NCI-H1417 treated with DMSO at 0.1 percent for 48 hours (cell line): ENCODE results near the gene NDUFV1.
"Not testable (repeated sequence)": the region's sequence is repeated elsewhere in the genome, so short reads cannot be mapped to it uniquely, and the experiment has no call there.

Experiments used
- DNase-seq: peaks from one replicate; lab custom pipeline; 2025; lab: John Stamatoyannopoulos, UW

NDUFV1 gene

DNA sequence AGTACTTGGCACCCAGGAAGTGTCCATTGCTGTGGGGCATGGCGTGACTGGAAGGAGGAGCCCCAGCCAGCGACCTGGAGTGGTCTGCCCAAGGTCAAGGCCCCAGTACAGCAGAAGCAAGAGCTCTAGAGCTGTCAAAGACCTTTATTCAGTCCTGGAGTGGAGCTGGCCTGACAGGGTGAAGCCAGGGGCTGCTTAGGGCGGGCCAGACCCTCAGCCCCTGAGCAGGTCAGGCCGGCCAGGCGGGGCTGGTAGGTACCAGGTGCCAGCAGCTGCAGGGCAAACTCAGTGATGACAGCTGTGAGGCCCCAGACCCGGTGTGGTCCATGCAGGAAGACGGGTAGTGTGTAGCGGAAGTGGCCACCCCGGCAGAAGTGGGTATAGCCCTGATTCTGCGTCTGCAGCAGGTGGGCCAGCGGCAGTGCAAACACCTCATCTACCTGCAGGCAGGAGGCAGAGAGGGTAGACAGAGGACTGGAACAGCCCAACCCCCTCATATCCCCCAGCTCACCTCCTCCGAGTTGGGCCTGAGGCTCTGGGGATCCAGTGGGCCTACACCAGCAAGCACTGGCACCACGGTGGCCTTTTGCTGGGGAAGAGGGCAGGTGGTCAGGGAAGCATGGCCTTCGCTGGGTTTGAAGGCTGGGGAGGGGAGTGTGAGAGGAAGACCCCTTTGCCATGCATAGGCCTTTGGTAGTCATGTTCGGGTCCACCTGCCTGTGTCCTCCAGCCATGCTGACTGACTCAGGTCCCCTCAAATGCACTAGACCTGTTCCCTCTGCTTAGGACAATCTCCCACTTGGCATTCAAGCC, 21.3 kb downstream of the NDUFV1 start:
- DNase-seq, result no peak

DNA sequence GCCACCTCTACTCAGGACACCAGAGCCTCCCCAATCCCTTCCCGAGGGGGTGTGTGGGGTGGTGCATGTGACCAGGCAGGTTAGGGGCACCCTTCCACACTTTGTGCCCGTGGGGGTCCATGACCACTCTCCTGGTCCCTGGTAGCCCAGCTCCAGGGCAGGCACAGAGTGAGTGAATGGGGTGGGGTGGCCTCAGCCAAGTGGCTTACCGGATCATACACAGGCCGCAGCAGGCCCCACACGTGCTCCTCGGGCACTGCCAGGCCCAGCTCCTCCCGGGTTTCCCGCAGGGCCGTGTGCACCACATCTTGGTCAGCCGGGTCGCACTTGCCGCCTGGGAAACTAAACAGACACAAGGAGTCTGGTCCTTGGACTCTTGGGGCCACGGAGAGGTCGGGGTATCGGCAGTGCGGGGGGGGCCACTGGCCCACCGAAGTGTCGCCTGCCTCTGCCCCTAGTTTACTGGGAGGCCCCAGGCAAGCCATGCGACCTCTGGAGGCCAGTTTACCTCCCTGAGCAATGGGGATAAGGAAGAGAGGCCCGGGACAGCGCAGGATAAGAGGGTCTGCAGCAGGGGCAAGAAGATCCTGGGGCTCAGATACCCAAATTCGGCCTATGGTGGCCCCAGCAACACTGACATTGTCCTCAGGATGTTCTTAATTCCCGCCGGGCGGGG, 22.1 kb downstream of the NDUFV1 start:
- DNase-seq, result no peak

- no peak for DNase-seq
These were observed 22.9 kb downstream of the NDUFV1 start, which contains the start of gene NUDT8 for GRCh38 chr11:67629386-67630227. Gene NUDT8 (minus strand): TSS chr11:67629937. CDS start chr11:67629911, 26 bp downstream.

- peak; percentile 85 for DNase-seq
These were observed 23.6 kb downstream of the NDUFV1 start for GRCh38 chr11:67630228-67630942.

DNA sequence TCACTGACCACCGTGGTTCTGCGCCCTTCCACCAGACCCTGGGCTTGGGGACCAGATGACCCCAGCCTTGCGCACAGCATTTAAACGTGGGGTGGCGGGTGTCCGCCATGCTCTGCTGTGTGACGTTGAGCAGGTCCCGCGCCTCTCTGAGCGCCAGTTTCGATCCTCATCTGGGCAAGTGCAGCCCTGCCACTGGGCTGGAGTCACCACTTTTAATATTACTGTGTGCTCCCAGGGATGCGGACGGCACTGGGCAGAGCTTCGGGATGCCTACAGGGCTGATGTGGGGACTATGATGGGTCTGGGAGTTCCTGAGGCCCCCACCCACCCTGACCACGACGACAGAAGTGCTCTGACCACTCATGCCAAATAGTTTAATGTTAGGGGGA, 24.2 kb downstream of the NDUFV1 start:
- DNase-seq, result no peak

DNA sequence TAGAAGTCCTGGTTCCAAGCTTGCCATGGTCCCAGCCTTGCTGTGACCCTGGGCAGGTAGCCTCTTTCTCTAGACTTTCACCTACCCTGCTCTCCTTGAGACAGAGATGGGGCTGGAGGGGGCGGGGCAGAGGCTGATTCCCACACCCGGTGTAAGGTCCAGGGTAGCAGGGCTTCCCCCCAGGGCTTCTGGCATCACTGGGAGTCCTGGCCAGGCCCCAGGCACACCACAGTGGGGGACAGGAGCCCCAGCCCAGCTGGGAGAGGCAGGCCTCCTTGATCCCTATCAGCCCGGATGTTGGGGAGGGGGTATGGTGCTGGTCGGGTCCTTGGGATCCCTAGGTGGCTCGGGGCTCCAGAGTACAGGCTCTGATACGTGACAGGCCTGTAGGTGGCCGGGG, 24.7 kb downstream of the NDUFV1 start:
- no peak for DNase-seq

- DNase-seq, result no peak
These were observed 25.1 kb downstream of the NDUFV1 start for GRCh38 chr11:67631853-67632174.

DNA sequence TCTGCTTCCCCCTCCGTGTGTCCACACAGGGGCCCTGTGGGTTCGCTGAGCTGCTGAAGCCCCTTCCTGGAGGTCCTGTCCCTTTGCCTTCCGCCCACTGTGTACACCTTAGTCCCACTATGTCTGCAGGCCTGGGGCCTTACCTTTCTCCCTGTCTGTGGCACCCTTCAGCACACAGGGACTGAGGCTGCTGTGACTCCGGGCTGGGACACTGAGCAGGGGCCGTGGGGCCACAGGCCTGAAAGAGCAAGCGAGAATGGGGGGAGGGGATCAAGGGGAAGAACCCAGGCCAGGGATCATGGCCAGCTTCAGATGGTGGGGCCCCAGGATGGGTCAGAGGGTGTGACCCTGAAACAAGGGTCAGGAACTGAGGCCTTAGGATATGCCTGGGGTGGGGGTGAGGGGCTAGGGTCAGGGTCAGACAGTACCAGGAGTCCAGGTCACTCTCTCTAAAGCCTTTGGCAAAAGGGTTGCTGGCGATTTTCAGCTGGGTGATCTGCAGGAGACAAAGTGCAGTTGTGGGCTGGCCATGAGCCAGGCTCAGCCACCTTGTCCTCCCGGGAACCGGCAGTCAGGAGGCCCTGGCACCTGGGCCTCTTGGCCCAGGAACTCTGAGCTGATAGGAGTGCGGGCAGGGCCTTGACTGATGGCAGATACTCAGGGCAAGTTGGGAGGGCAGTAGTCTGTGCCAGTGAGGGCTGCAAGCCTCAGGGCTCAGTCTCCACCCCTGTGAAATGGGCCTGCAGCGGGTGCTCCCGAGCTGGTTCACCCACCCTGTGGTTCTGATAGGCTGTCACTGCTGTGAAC, 25.6 kb downstream of the NDUFV1 start:
- DNase-seq, result no peak

DNA sequence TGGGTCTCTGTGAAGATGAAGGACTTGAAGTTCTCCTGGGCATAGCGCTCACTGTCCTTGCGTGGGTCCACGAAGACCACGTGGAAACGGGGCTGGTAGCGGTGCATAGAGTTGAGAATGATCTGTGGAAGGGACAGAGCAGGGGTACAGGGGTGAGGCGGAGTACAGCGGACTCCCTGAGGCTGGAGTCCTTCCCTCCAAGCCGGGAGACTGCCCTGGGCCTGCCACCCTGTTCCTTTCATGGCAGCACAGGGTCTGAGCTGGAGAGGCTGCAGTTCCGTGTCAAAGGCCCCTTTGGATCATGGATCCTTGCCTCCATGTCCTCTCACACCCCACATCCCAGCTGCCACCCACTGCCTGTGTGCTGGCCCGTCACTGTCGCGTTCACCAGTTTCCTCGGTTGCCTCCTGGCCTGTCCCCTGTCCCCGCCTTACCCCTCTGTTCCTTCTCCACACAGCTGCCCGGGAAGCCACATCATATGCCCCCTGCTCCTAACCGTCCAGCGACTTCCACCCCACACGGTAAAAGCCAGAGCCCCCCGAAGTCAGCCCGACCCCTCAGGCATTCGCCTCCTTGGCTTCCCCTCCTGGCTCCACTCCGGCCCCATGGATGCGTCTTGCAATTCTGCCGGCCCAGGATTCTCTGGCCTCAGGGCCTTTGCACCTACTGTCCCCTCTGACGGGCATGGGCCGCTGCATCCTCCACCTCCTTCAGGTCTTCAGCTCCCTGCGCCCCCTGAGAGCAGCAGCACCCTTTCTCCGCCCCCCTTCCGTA, 26.4 kb downstream of the NDUFV1 start:
- no peak for DNase-seq

GRCh38 chr11:67633758-67634365, 27.1 kb downstream of the NDUFV1 start:
- no peak for DNase-seq

DNA sequence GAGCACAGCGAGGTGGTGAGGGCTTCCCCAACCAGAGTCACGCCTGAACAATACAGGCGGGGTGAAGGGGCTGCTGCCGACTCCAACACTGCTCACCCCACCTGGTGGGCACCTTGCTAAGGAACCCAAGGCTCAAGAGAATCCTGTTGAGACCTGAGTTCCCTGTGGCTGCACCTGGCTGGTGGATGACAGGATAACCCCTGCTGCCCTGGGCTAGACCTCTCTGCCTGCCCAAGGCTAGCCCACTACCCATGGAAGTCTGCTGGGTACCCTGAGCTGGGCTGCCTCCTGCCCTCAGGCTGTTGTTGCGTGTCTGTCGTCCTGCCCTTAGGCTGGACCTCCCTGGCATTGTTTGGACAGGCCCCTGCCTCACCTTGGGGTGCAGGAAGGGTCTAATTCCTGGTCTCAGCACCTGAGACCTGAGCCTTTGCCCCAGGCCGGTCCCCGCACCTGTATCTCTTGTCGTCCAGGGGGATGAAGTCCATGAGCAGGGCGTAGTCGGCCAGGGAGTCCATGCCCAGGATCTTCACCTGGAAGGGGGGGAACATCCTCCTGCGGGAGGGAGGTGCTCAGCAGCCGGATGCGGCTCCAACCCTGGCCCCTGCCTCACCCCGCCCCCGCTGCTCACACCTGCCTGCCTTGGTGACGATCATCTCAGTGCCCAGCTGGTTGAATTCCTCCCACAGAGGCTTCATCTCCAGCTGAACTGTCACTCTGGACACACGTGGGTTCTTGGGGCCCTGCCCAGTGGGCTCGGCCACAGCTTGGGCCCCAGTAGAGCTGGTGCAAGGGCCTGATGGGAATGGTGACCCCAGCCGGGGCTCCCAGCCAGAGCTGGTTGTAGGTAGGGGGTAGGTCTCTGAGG, 27.9 kb downstream of the NDUFV1 start:
- DNase-seq, result no peak

DNA sequence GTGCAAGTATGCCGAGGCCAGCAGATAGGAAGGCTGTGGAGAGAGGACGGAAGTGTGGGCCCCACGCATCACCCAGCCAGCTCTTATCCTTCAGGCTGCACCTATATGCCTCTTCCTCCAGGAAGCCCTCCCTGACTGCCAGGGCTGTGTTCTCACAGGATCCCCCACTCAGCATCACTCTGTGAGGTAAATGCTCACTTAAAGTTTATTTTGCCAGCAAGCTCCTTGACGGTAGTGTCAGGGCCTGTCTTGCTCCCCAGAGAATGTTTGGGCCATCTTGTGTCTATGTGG, 28.4 kb downstream of the NDUFV1 start:
- no peak for DNase-seq

DNA sequence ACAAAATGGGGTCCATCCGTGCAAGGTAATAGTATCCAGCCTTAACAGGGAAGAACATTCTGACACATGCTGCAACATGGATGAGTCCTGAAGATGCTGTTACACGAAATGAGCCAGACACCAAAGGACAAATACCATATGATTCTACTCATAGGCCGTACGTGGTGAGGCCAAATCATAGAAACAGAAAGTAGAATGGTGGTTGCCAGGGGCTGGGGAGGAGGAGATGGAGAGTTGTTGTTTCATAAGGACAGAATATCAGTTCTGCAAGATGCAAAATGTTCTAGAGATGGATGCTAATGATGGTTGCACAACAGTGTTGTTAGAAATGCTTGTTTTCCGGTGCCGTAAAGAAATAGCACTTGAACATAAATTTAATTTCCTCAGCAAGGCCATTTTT, 30.2 kb downstream of the NDUFV1 start:
- DNase-seq, result no peak

DNA sequence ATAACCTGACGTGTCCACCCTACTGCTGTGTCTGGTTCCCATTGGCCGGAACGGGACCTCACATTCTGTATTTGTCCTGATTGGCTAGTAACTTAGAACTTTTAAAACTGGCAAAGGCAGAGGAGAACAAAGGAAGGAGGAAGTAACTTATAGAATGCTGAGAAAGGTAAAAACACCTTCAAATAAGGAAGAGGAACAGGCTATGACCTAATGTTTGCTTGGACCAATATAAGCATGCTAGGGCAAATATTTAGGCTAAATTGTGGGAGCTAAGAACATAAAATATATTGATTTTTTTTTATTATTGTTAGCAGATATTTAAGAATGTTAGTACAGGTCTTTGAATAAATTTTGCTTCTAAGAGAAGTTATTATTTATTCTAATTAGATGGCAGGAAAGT, 30.7 kb downstream of the NDUFV1 start:
- not testable (repeated sequence) for DNase-seq

DNA sequence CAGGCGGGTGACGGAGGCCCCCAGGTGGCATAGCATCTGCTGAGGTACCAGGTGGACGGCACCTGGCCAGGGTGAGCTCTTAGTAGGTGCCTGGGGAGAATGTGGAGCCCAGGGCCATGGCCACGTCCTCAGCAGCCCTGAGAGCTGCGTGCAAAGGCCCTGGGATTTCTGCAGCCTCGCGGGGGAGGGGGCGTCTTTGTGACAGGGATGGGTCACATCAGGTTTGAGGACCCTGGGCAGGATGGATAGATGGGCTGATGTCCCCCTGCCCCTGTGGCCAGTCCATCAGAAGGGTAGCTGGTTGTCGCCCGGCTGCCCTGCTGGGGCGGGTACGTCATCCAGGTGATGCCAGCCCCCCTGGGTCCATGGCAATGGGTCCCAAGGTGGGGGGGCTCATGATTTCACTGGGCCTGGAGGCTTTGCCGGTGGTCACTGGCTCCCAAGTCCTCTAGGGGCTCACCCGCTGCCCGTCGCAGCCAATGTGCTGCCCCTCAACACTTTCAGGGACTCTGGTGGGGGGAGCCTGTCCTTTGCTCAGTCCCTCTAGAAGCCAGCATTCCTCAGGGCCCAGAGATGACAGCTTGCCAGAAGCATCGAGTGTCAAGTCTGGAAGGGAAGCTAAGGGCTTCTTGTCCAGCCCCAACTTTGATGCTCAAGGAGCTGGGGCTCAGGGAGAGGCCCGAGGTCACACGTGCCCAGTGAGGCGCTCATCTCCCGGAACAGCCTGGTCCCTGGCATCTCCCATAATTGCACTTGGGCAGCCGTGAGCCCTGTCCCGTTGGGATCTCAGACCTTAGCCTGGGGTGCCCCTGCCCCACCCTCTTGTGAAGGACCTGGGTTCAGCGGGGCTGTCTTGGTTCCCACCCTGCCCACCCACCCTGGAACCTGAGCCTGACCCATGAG, 32.0 kb downstream of the NDUFV1 start:
- DNase-seq, result no peak

- DNase-seq, result no peak
These were observed 32.7 kb downstream of the NDUFV1 start, which contains the start of gene TBX10 for GRCh38 chr11:67639438-67639859. Gene TBX10 (minus strand): TSS chr11:67639763. CDS start chr11:67639472, 291 bp downstream.

DNA sequence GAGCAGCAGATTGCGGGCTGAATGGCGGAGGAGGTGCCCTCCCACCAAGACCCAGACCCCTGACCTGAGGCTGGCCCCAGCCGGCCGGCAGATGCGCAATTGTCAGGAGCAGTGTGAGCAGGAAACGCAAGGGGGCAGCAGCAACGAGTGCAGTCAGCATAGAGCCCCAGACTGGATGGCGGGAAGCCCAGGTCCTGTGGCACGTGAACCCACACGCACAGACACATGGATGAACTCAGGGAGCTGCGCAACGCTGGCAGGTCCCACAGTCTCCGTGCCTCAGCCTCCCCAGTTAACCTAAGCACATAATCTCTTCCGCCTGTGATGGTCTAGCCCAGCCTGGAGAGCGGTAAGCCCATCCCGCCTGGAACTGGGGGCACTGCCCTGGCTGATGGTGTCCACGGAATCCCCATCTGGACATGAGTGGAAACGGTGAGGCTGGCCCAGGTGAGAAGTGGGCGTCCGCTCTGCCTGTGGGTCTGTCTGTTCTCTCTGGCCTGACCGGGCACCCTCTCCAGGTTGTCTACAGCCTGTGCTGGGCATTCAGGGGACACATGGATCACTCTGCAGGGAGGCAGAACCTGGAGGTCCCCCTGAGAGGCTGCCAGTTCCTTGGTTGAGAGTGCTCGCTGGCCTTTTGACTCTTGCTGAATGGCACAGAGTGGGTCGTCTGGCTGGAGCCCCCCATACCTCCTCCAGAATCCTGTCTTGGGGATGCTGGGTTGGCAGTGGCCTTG, 33.5 kb downstream of the NDUFV1 start:
- no peak for DNase-seq
